HEK293T (cell line): Measurements from ENCODE around the gene FHIP1B.

ENCODE experiments used
- BHLHE40 ChIP-seq: fragments of 450-650 bp; IDR thresholded peaks from 2 replicates; pipeline ENCODE4 v1.6.1; 2016; ENCODE audit warnings: mild to moderate bottlenecking, moderate library complexity, borderline replicate concordance
- FOXK2 ChIP-seq: fragments of 450-650 bp; IDR thresholded peaks from 2 replicates; pipeline ENCODE4 v1.6.1; 2016; ENCODE audit warnings: mild to moderate bottlenecking
- FOXM1 ChIP-seq: fragments of 450-650 bp; IDR thresholded peaks from 2 replicates; pipeline ENCODE4 v1.6.1; 2017; ENCODE audit warnings: mild to moderate bottlenecking, borderline replicate concordance
- HDGF ChIP-seq: fragments of 450-650 bp; IDR thresholded peaks from 2 replicates; pipeline ENCODE4 v1.6.1; 2017; ENCODE audit warnings: antibody characterized with exemption, borderline replicate concordance
- L3MBTL2 ChIP-seq: fragments of 450-650 bp; conservative IDR thresholded peaks from 2 replicates; pipeline ENCODE4 v1.6.1; 2016; ENCODE audit warnings: mild to moderate bottlenecking
- SP1 ChIP-seq: fragments of 450-650 bp; IDR thresholded peaks from 2 replicates; pipeline ENCODE4 v1.6.1; 2017
- SUZ12 ChIP-seq: fragments of 450-650 bp; IDR thresholded peaks from 2 replicates; pipeline ENCODE4 v1.6.1; 2016; ENCODE audit warnings: mild to moderate bottlenecking
- ZNF384 ChIP-seq: fragments of 450-650 bp; IDR thresholded peaks from 2 replicates; pipeline ENCODE4 v1.6.1; 2016
- TF ChIP-seq, protein P1 (sequence below): fragments of 450-650 bp; IDR thresholded peaks from 2 replicates; pipeline ENCODE4 v1.6.1; 2016

DNA sequence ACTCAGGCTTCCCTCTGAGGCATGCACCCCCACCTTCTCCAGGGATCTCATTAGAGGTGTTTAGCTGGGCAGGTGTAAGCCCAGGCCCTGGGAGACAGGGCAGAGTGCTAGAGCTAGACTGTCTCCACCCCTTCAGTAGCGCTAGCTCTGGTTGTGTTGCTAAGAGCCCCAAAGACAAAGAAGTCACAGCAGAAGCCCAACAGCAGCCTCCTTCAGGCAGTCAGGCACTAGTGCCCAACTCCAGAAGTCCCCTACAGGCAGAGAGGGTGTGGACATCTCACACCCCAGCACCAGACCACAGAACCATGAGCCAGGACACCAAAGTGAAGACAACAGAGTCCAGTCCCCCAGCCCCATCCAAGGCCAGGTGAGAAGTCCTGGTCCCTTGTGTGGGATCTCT is 4.5 kb upstream of the FHIP1B start, which contains the start of gene CNGA4:
- TF ChIP-seq SP1 (no peak), FOXM1 (no peak), HDGF (no peak), FOXK2 (no peak), SUZ12 (no peak), BHLHE40 (no peak), ZNF384 (no peak), L3MBTL2 (no peak)
- TF ChIP-seq, protein P1, sequence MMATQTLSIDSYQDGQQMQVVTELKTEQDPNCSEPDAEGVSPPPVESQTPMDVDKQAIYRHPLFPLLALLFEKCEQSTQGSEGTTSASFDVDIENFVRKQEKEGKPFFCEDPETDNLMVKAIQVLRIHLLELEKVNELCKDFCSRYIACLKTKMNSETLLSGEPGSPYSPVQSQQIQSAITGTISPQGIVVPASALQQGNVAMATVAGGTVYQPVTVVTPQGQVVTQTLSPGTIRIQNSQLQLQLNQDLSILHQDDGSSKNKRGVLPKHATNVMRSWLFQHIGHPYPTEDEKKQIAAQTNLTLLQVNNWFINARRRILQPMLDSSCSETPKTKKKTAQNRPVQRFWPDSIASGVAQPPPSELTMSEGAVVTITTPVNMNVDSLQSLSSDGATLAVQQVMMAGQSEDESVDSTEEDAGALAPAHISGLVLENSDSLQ = no peak
